NCI-H2107 (cell line): ENCODE data around the gene KCNK7.

ENCODE experiments used
- DNase-seq: peaks from one replicate; lab custom pipeline; 2025; lab: John Stamatoyannopoulos, UW

Gene KCNK7

DNA sequence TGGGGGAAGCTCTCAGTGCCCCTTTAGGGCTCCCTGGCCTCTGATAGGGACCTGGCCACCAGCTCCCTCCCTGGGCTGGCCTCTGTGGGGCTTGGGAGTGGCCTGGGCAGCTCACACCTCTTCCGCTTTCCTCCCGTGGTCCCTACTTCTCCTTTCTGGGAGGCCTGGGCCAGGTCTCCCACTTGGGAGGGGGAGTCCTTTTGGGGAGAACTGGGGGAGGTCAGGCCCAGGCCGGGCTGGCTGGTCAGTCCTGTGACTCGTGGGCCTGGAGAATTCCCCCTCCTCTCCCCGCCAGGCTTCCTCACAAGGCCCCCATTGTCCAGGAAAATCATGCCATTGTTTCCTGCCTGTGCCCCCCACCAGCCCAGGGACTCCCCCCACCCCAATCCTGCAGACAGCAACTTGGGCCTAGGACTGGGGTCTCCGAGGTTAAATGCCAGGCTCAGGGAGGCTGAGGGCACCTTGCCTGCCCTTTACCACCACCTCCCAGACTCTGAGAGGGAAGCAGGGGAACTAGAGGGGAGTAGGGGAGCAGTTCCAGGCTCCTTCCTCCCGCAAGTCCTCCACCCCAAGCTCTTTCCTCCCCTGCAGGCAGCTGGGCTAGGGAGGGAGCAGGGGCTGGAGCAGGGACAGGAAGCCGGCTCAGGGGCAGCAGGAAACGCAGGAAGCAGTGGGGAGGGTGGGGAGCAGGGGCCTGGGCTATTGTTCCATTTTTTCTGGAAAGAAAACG is 15.6 kb upstream of the KCNK7 start:
- DNase-seq: no peak

DNA sequence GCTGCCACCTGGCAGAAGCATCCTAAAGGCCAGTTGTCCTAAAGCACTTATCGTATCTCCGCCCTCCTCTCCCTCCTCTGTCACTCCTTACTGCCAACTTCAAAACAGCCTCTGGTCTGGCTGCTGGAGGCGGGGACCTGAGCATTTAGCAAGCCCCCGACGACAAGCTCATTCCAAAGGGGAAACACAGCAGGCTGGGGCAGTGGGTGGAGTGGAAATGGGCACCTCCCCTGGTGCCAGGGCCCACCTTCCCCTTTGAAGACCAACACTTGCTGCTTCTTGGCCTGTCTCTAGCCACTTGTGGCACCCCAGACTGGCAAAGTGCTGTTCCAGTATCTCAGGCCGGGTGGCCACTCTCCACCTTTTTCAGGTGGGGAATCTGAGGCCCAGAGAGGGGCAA is 14.8 kb upstream of the KCNK7 start:
- DNase-seq: no peak

DNA sequence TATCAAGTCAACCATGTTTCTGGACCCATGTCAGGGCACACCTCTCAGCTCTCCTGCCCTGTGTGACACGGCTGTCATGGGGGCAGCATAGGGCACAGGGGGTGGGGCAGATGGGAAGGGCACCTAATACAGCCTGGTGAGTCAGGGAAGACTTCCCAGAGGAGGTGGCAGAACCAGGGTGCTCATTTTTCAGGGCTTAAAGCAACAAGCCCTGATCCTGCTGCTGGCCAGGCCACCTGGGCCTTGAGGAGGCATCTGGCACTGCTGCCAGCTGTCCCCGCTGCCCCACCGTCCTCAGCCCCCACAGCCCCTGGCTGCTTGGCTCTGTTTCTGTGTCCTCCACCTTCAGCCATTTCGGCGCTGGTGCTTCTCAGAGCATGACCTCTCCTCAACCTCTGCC is 14.1 kb upstream of the KCNK7 start:
- DNase-seq: no peak

DNA sequence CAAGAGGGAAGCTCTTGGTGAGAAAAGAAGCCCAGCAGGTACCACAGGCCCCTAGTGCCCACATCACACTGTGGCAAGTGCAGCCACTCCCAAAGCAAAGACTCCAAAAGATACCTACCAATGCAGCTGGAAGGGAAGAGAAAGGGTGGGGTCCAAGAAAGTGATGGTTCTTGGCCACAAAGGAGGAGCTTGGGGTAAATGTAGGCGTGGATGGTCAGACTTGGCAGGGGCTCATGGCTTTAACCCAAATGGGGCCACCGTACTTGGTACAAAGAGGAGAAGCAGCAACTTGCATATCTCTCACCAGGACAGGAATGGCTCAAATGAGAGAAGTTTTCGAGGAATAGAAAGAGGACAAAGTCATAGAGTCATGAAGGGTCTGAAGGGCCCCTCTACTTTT is 13.6 kb upstream of the KCNK7 start:
- DNase-seq: no peak

DNA sequence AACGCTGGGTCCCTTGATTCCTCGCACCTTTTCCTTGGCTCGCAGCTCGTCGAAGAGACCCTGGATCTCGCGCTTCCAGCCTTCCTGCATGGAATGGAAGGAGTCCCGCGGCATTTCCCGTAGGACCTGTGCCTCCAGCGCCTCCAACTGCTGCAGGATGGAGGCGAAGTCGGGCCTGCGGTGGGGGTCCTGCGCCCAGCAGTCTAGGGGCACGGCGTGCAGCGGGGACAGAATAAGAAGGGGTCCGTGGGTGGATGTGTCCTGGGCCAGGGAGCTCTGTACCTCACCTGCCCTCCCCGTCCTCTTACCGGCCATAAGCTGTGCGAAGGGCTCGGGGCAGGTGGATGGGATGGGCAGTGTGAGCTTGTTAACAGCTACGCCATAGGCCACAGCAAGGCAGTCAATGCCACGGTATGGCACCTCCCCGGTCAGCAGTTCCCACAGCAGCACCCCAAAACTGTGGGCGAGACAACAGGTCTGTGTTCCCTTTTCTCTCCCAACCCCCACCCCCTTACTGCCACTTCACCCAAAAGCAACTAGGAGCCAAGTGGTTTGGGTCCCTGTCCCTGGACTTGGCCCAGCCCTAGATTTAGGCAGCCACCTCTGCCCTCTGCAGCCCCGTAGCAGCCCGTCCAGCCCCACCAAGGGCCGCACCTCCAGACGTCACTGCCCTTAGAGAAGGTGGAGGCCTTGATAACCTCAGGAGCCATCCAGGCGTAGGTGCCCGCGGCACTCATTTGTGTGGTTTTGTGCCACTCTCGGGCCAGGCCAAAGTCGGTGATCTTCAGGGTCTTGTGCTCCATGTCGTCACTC is 12.2 kb upstream of the KCNK7 start:
- DNase-seq: no peak

DNA sequence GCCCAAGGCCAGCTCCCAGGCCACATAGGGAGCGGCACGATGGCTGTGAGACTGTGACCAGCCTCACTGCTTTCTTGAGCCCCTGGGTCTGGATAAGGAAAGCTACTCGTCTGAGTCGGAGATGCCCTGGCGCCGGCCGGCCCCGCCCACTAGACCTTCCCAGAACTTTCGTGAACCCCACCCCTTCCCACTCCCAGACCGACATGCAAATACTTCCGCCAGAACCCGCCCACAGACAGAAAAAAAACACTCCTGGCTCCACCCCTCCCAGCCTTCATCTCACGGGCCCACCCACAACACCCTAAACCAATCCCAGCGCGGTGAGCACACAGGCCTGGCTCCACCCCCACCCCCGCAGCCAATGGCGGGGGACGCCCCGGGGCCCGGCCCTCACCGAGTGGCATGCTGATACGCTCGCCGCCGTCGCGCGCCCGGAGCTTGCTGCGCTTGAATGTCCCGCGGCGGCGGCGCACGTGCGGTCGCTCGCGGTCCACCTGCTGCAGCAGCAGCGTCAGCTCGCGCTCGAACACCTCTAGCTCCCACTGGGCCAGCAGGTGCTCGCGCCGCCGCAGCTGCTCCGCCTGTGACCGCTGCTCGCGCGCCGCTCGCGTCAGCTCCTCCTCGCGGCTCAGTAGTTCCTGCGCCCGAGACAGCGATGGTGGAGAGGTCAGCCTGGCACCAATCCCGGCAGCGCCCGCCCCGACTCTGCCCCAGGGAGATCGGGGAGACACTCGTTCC is 11.4 kb upstream of the KCNK7 start:
- DNase-seq: no peak

DNA sequence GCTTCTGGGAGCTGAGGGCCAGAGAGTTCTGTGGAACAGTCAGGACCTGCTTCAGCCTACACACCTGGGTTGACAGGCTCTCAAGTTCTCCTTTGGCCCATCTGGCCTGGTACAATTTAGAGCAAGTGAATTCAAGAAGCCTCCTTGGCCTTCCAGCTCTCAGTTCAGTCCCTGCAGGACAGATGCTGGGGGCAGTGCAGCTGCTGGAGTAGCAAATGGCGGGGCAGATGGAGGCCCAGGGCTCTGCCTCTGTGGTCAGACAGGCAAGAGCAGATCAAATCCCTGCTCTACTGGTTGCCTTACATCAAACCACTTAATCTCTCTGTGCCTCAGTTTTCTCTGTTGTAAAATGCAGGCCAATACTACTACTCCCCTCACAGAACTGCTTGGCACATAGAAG is 8.7 kb upstream of the KCNK7 start:
- no peak for DNase-seq

DNA sequence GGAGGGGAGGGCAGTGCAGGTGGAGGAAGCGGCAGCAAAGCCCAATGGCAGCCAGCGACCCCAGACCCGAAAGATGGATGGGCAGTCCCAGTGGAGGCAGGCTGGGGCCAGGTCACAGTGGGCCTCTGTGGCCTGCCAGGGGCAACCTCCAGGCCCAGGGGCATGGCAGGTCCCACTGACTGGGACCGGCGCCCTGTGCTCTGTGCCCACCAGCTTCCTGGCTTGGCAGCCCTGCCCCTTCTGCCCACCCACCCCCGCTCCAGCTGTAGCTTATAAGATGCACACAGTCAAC is 4.3 kb upstream of the KCNK7 start:
- DNase-seq: no peak

DNA sequence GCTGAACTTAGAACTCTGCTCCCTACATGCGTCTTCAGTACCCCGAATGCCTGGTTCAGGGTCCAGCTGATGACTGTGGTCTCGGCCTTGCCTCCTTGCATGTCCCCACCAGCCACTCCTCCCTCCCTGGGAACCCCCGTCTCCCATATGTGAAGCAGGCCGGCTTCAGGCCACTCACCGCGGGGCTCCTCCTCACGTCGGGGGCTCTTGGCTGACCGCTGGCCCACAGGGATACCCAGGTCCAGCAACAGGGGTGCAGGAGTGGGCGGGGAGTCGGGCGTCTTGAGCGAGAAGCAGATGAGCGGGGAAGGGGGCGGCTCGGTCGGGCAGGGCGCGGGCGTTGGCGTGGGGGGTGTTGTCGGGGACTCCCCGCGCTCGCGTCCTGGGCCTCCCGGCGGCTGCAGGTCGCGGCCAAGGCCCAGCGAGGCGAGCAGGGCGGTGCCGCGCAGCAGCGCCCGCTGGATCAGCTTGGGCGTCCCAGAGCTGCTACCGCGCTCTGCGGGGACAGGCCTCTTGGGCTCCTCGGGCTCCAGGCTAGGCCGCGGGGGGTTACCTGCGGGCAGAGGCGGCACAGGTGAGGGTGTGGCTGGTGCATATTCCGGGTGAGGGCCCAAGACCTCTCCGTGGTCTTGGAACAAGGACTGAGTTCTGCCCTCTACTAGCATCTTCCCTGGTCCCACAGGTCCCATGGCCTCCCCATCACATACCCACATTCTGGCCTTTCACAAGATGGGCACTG is 3.8 kb upstream of the KCNK7 start:
- no peak for DNase-seq

DNA sequence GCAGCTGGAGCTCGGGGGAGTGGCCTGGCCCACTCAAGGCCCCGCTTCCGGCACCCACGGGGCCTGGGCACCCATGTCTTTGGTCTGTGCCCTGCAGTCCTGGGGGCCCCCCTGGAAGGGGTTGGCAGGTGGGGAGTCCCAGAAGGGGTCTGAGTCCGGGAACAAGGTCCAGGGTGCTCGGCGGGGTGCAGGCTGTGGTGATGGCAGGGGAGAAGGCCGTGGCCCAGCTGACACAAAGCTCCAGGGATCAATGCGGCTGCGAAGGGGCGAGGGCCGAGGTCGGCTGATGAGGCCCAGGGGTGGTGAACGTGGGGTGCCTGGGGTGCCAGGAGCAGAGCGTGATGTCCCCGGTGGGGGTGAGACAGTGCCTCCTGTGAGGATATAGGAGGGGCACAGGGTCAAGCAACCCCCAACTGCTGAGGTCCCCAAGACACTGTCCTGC is 2.7 kb upstream of the KCNK7 start:
- DNase-seq: no peak

DNA sequence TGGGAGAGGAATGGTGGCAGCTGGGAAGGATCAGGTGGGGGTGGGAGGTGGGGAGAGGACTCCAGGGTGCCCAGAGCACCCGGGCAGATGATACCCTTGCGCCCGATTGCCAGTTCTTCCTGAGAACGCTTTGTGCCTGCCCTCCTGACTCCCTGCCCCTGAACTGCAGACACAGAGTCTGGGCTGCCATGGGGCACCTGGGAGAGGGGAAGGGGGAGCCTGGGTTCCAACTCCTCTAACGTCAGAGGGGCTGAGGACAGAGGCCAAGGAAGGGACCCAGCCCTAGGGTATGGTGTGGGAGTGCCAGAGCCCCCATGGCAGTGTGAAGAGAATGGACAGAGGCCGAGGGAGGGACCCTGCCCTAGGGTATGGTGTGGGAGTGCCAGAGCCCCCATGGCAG is 920 bp upstream of the KCNK7 start:
- no peak for DNase-seq

DNA sequence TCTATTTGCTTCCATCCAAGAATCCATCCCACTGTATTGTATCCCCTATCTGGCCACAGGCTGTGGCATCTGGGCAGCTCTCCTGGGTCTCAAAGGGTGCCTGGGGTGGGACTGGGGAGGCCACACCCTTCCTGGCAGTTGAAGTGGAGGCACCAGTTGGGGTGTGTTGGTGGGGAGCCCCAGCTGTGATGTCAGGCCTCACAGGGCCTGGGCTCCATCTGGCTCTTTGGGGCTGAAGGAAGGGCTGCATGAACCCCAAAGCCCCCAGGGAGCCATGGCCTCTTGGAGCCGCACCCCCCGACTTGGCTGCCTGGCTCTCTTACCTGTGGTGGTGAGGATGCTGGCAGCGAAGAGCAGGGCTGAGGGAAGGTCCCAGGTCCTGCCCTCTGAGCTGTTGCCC is 469 bp downstream of the KCNK7 start:
- no peak for DNase-seq

DNA sequence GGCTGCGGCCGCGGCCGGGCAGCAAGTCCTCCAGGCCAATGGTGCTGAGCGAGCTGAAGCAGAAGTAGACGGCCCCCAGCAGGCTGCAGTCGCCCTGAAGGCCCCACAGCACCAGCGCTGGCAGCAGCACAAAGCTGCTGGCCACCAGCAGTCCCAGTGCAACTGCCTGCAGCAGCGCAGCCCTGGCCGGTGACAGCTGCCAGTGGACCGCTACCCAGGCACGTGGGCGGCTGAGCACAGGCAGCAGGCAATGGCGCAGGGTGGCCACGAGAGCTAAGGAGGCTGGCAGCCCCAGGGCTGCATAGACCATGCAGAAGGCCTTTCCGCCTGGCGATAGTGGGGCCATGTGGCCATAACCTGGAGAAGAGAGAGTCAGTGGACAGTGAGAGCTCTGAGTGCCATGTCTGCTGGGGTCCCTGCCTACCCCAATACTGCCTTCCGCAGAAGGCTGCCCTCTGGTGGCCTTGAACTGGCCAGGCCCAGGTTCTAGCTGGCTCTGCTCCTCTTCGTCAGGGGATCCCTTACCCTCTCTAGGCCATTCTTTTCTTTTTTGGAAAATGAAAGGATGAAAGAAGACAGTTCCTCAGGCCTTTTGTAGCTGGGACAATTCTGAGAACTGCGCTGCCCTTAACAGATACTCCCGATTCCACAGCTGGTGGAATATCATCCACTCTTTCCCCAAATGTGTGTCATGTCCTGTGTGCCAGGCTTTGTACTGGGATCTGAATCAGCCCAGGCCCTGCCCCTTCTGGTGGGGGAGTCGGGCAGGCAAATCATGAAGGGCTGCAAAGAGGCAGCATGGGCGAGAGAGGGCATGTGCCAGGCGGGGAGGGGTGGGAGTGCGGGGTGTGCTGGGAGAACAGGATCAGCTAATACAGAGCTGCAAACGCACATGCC is 1.8 kb downstream of the KCNK7 start:
- no peak for DNase-seq

DNA sequence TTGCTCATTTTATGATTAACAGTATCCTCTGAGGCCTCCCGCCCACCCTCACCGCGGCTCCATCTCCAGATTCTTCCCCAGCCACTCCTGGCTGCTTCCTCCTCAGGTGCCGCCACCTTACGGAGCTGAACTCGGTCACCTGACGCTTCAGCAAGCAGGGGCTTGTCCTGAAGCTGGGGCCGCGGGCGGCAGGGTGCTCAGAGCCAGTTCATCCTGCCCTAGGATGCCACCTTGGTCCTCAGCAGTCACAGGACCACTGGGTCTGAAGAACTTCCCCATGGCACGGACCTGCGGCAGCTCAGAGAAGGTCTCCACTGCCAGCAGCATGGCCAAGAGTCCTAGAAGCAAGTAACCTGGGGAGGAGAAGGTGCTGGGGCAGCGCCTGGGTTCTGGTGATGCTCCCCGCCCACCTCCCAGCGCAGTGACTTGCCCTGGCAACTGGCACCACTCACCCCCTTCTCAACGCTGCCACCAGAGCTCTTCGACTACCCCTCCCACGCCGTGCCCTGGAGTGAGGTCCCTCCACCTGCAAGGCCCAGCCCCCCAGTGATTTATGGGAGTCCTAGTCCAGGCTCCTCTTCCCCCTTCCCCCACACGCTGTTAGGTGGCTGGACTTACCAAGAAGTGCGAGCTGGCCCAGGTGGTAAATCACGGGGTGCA is 2.6 kb downstream of the KCNK7 start:
- DNase-seq: no peak

DNA sequence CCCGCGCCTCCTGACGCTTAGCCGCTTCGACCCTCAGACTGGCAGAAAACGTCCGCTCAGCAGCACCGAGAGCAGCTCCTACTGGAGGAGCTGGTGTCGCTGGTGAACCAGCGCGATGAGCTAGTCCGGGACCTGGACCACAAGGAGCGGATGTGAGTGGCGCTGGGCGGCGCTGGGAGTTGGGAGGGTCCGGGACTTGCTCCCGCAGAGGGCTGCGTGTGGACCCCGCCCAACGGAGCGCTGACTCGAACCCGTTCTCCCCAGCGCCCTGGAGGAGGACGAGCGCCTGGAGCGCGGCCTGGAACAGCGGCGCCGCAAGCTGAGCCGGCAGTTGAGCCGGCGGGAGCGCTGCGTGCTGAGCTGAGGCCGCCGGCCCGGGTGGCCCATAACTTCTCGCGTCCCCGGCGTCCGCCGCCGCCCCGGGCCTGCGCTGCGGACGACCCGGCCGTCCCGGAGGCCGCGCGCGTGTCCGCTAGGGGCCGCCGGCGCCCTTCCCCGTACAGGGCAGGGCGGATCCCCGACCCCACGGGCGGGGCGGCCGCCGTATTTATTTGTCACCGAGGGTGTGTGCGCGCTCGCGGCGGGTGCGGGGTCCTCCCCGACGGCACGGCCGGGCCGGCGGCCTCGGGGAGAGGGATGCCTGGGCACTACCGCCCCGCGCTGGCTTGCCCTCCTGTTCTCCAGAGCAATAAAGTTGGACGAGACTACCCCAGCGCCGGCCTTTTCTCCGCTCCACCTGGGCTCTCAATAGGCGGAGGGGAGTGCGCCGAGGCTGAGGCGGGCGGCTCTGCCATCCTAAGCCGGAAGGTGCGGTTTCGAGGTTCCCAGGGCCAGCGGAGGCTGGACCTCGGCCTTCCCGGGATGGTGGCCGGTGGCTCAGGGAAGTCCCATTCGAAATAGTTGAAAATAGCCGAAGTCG is 3.4 kb downstream of the KCNK7 start:
- DNase-seq: no peak

DNA sequence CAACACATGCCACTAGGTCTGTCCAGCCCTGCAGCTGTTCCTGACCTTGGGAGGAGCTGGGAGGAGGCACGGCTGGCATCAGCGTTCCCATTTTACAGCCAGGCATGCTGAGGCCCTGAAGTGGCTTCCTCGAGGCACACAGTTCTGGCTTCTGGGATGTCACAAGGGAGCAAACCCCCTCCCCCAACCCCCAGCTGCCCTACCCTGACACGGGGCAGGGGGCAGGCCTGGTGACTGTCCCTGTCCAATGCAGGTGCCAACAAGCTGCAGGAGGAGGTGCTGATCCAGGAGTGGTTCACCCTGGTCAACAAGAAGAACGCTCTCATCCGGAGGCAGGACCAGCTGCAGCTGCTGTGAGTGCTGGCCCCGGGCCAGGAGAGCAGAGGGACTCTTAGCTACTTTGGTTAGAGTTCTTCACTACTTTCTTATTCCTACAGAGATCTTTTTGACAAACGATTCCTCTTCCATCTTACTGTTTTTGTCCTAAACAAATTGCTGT is 5.3 kb downstream of the KCNK7 start:
- no peak for DNase-seq

DNA sequence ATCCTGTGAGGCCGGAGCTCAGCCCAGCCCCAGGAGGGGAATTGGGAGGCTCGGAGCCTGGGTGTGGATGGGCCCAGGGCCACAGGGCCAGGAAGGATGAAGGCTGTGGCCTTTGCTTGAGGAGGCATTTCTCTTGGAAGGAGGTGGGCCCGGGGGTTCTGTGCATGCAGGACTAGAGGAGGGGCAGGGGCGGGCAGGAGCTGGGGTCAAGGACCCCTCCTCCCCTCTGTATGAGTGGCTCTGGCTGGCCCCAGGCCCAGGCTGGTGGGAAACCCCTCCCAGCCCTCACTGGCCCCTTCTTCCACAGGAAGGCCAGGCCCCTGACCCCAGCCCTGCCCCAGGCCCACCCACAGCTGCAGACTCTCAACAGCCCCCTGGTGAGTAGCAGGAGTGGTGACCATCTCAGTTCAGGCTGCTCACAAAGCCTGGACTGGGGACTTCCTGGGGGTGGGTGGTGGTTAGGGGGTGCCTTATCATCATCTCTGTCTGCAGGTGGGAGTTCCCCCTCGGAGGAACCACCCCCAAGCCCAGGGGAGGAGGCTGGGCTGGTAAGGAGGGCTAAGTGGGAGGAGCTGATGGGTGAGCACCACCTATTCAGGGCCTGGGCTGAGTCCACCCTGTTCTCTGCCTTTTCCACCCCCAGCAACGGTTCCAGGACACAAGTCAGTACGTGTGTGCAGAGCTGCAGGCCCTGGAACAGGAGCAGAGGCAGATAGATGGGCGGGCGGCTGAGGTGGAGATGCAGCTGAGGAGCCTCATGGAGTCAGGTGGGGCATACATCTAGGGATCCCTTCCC is 6.0 kb downstream of the KCNK7 start:
- no peak for DNase-seq

DNA sequence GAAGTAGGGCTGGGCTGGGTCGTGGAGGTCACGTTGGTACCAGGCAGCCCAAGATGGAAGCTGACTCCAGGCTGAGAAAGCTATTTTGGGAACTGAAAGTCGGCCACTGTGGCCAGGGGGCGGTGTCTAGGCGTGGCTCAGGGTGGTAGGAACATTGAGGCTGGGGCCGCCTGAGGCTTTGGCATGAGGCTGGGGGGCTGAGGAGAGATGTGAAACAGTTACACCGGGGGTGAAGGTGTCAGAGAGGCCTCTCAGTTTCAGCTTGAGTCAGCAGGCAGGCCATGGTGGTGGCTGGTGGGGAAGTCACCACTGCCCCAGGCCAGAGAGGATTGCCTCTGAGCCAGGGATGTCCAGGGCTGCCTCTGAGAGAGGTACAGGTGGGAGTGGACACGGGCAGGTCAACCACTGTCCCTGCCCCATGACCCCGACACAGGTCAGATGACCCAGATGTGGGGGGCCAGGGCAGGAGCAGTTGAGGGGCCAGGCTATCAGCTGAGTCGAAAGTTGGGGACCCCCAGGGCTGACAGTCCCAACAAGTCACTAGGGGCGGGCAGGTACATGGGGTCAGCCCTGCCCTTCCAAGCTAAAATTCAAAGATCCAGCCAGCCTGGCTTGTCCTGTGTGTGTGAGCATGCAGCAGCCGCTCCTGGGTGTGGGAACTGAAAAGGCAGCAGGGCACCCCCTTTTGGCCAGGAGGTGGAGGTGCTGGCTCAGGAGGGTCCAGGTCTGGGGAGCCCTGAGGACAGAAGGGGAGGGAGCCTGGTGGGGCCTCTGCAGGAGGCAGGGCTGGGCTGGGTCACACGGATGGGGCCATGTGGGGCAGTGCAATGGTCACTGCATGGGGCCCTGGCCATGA is 7.2 kb downstream of the KCNK7 start:
- no peak for DNase-seq
